WERI-Rb-1 (cell line): ENCODE results near the gene KIRREL2.

Experiments
- DNase-seq: peaks from one replicate; pipeline ENCODE4 v3.0.0-alpha.2; 2020
- H3K27ac ChIP-seq: fragments of 250-450 bp; sonication (Bioruptor Pico); 2 replicates; pipeline ENCODE4 v1.5.1; 2020; ENCODE audit warnings: mild to moderate bottlenecking, moderate library complexity
- H3K27me3 ChIP-seq: fragments of 250-450 bp; sonication (Bioruptor Pico); 2 replicates; pipeline ENCODE4 v1.5.1; 2021; ENCODE audit warnings: mild to moderate bottlenecking, low read depth, moderate library complexity; ENCODE audit not compliant: insufficient read depth, severe bottlenecking
- H3K36me3 ChIP-seq: fragments of 250-450 bp; sonication (Bioruptor Pico); 2 replicates; pipeline ENCODE4 v1.5.1; 2020; ENCODE audit warnings: mild to moderate bottlenecking, moderate library complexity
- H3K4me3 ChIP-seq: 2 replicates; pipeline ENCODE4 v1.5.1; 2011; ENCODE audit warnings: low read depth, mild to moderate bottlenecking, control low read depth, low read length
- H3K9me3 ChIP-seq: fragments of 250-450 bp; sonication (Bioruptor Pico); 2 replicates; pipeline ENCODE4 v1.5.1; 2021; ENCODE audit warnings: mild to moderate bottlenecking, moderate library complexity; ENCODE audit not compliant: severe bottlenecking
- CTCF ChIP-seq: IDR thresholded peaks from 2 replicates; pipeline ENCODE4 v1.5.1; 2011; ENCODE audit warnings: low read depth, mild to moderate bottlenecking, control low read depth, inconsistent platforms, low read length

Gene KIRREL2

GRCh38 chr19:35896643-35897040 is 39.9 kb downstream of the KIRREL2 start:
- H3K9me3 ChIP-seq = no peaks in the 10 kb centered on the region
- peaks cover 53% of the 10 kb centered on the region for H3K36me3 ChIP-seq
- DNase-seq = no peak
- H3K4me3 ChIP-seq = no peak overlapping the region
- H3K27ac ChIP-seq = no peak overlapping the region
- H3K27me3 ChIP-seq = no peaks in the 10 kb centered on the region
- no peak for TF ChIP-seq CTCF

DNA sequence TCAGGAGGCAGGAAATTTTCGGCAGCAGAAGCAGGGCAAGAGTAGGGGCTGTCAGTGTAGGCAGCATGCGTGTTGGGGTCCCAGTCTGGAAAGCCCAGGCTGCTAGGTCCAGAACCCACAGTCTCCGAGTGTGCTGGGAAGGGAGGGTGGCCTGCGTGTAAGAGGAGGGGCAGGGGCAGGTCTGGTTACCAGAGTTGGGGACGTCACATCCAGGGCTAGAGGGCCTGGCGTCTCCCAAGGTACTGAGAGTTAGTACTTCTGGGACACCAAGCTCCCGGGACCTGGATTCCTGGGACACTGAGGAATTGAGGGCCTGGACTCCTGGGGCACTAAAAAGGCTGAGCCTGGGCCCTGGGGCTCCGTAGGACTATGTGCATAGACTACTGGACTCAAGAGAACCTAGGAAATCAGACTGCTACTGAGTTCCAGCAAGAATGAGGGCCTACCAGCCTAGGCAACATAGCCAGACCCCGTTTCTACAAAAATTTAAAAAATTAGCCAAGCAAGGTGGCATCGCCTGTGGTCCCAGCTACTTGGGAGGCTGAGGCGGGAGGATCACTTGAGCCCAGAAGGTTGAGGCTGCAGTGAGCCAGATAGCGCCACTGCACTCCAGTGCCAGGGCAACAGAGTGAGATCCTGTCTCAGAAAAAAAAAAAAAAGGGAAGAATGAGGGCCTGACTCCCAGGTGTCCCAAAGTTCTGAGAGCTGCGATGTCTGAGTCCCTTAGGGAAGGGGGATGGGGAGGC is 41.2 kb downstream of the KIRREL2 start:
- DNase-seq = no peak
- Histone ChIP-seq H3K36me3 (peaks cover 44% of the 10 kb centered on the region), H3K27ac (no peak overlapping the region), H3K27me3 (no peaks in the 10 kb centered on the region), H3K9me3 (no peaks in the 10 kb centered on the region), H3K4me3 (no peak overlapping the region; the same call in 1 of the 2 replicates)
- TF ChIP-seq CTCF = no peak

DNA sequence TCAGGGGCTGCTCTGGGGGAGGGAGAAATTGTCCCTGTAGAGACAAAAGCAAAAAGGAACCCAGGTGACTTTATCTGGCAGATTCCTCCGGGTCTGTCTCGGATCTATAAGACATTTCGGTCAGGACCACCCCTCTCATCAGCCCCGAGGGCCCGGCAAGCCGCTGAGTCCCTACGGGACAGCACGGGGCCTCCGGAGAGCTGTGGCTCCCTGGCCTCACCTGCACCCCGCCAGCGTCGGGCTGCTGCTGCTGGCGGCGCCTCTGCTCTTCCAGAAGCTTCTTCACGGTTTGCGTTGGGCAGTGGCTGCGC is 41.7 kb downstream of the KIRREL2 start:
- no peak for TF ChIP-seq CTCF
- Histone ChIP-seq H3K36me3 (peaks cover 40% of the 10 kb centered on the region), H3K27me3 (no peaks in the 10 kb centered on the region), H3K4me3 (peak overlapping the region; percentile 82), H3K27ac (peak overlapping the region; percentile 81), H3K9me3 (no peaks in the 10 kb centered on the region)
- no peak for DNase-seq

DNA sequence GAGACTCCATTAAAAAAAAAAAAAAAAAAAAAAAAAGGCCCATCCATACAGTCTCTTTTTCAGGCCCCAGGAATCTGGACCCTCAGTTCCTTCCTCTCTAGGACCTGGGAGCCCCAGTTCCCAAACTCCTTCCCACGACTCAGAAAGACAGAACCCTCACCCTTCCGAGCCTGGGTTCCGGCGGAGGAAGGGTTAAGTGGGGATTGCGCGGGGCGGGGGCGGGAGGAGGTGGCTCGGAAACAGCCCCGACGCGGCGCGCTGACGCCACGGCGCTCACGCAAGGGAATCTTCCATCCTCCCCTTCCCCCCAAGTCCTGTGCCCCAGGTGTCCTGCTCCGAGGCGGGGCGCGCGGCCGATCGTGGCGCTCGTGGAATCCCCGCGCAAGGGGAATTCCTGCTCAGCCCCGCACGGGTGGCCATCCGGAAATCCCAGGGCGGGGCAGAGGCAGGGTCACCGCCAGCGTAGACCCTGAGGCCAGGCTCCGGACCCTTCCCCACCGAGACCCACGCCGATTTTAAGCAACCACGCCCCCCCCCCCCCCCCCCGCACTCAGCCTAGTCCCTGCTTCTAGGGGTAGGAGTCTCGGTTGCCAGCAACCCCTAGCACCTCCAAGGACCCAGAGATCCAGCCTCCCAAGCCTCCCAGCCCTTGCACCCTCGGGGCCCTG is 43.0 kb downstream of the KIRREL2 start:
- peak; percentile 87 for DNase-seq

DNA sequence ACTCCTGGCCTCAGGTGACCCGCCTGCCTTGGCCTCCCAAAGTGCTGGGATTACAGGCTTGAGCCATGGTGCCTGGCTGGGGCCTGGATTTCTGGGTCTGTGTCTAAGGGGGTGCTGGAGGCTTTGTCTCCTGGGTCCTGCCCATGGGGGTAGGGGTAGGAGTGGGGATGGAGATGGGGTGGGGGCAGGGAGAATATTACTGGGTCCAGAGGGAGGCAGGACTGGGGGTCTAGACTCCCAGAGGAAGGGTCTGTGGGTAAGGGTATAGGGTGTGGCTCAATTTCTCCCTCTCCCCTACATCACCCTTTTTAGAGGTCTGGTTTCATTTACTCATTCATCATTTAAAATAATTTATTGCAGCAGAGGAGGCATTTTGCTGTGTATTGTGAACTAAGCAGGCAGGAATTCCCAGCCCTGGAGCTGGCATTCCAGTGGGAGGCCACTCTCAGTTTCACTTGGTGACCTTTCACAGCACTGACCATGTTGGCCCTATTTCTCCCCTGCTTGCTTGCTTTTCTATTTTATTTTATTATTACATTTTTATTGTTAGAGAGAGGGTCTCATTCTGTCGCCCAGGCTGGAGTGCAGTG is 44.4 kb downstream of the KIRREL2 start:
- TF ChIP-seq CTCF = no peak
- peak overlapping the region; percentile 82 for H3K4me3 ChIP-seq
- DNase-seq = no peak
- H3K27me3 ChIP-seq = no peaks in the 10 kb centered on the region
- no peaks in the 10 kb centered on the region for H3K9me3 ChIP-seq
- H3K27ac ChIP-seq = peak overlapping the region; percentile 81
- H3K36me3 ChIP-seq = peaks cover 17% of the 10 kb centered on the region

More for the DNA sequence above, 43.0 kb downstream of the KIRREL2 start:
- no peaks in the 10 kb centered on the region for H3K27me3 ChIP-seq
- H3K4me3 ChIP-seq = peak overlapping the region; percentile 82
- H3K9me3 ChIP-seq = no peaks in the 10 kb centered on the region
- H3K27ac ChIP-seq = peak overlapping the region; percentile 81
- H3K36me3 ChIP-seq = peaks cover 30% of the 10 kb centered on the region
- TF ChIP-seq CTCF = no peak
